Mesendoderm (in vitro differentiated cells): ENCODE data around the gene CPPED1.
A peak's percentile ranks its signal among the peaks of the same experiment; 100 is the strongest.

Experiments used
- DNase-seq: peaks from one replicate; pipeline ENCODE4 v3.0.0; 2013
- H2AK5ac ChIP-seq: 2 replicates; pipeline ENCODE4 v1.6.1; 2013; ENCODE audit warnings: low read length, inconsistent platforms
- H2BK120ac ChIP-seq: 2 replicates; pipeline ENCODE4 v1.6.1; 2013; ENCODE audit warnings: low read depth, mild to moderate bottlenecking, low read length, moderate library complexity, mixed read lengths
- H2BK15ac ChIP-seq: replicated peaks from 2 replicates; pipeline ENCODE4 v1.6.1; 2013; ENCODE audit warnings: low read depth, mild to moderate bottlenecking, moderate library complexity
- H2BK5ac ChIP-seq: 2 replicates; pipeline ENCODE4 v1.6.1; 2013; ENCODE audit warnings: low read length, inconsistent platforms
- H3K18ac ChIP-seq: 2 replicates; pipeline ENCODE4 v1.6.1; 2013; ENCODE audit warnings: mild to moderate bottlenecking, low read length, mixed read lengths
- H3K23ac ChIP-seq: one replicate; pipeline ENCODE4 v1.6.1; 2013; ENCODE audit warnings: low read length
- H3K27ac ChIP-seq: 2 replicates; pipeline ENCODE4 v1.5.1; 2013; ENCODE audit warnings: low read depth, mild to moderate bottlenecking, inconsistent platforms, low read length, moderate library complexity
- H3K27me3 ChIP-seq: 2 replicates; pipeline ENCODE4 v1.6.1; 2013; ENCODE audit warnings: low read length, control low read depth, mild to moderate bottlenecking, inconsistent platforms; ENCODE audit not compliant: insufficient read depth, poor library complexity
- H3K36me3 ChIP-seq: 2 replicates; pipeline ENCODE4 v1.6.1; 2013; ENCODE audit warnings: low read length, inconsistent platforms; ENCODE audit not compliant: control insufficient read depth, insufficient read depth
- H3K4ac ChIP-seq: one replicate; pipeline ENCODE4 v1.6.1; 2013; ENCODE audit warnings: low read depth, mild to moderate bottlenecking, low read length, moderate library complexity
- H3K4me1 ChIP-seq: 2 replicates; pipeline ENCODE4 v1.6.1; 2013; ENCODE audit warnings: low read depth, low read length, inconsistent platforms; ENCODE audit not compliant: control insufficient read depth
- H3K4me2 ChIP-seq: 2 replicates; pipeline ENCODE4 v1.6.1; 2013; ENCODE audit warnings: low read length
- H3K4me3 ChIP-seq: 2 replicates; pipeline ENCODE4 v1.5.1; 2013; ENCODE audit warnings: mild to moderate bottlenecking, low read length
- H3K56ac ChIP-seq: one replicate; pipeline ENCODE4 v1.6.1; 2013; ENCODE audit warnings: low read length
- H3K79me1 ChIP-seq: 2 replicates; pipeline ENCODE4 v1.6.1; 2013; ENCODE audit warnings: low read length, inconsistent platforms
- H3K79me2 ChIP-seq: 2 replicates; pipeline ENCODE4 v1.6.1; 2013; ENCODE audit warnings: mild to moderate bottlenecking, low read length; ENCODE audit not compliant: control insufficient read depth, insufficient read depth
- H3K9ac ChIP-seq: 2 replicates; pipeline ENCODE4 v1.6.1; 2013; ENCODE audit warnings: low read length, inconsistent platforms
- H4K5ac ChIP-seq: one replicate; pipeline ENCODE4 v1.6.1; 2013; ENCODE audit warnings: low read length
- H4K8ac ChIP-seq: one replicate; pipeline ENCODE4 v1.6.1; 2013; ENCODE audit warnings: low read depth, mild to moderate bottlenecking, control low read depth, low read length, moderate library complexity
- WGBS: extraction: QIAGEN DNeasy Blood & Tissue Kit; methylation state at CpG from one replicate; pipeline ENCODE4 v1.1.7; 2013; ENCODE audit warnings: low lambda C conversion rate, missing lambda C conversion rate; ENCODE audit not compliant: insufficient coverage; ENCODE audit errors: extremely low coverage; 5-methylcytosine and 5-hydroxymethylcytosine counted together

CPPED1 gene

DNA sequence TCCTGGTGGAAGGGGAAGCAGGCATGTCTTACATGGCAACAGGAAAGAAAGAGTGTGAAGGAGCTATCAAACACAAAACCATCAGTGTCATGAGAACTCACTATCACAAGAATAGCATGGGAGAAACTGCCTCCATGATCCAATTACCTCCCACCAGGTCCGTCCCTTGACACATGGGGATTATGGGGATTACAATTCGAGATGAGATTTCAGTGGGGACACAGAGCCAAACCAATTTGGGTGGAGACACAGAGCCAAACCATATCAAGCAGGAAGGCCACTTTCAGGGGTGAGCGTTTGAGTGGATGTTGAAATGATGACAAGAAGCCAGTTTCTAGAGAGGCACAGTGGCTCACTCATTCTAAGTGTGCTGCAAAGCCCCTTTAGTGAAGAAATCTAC, 143.8 kb downstream of the CPPED1 start:
- no CpG with 5 or more reads among the region's 3 CpGs for WGBS
- no peaks in the 10 kb centered on the region for H3K4me1 ChIP-seq
- no peaks in the 10 kb centered on the region for H3K36me3 ChIP-seq
- H3K4me3 ChIP-seq = no peak overlapping the region
- H3K27ac ChIP-seq = no peak overlapping the region
- no peak overlapping the region for H4K5ac ChIP-seq
- H4K8ac ChIP-seq = no peak overlapping the region
- peak; percentile 63 for DNase-seq
- no peak overlapping the region for H3K18ac ChIP-seq
- H3K56ac ChIP-seq = no peak overlapping the region
- H2BK15ac ChIP-seq = no peak overlapping the region
- no peak overlapping the region for H2AK5ac ChIP-seq
- no peaks in the 10 kb centered on the region for H3K27me3 ChIP-seq
- H2BK5ac ChIP-seq = no peak overlapping the region
- H2BK120ac ChIP-seq = no peak overlapping the region
- no peaks in the 10 kb centered on the region for H3K79me2 ChIP-seq
- H3K4me2 ChIP-seq = no peak overlapping the region
- H3K23ac ChIP-seq = no peak overlapping the region
- H3K4ac ChIP-seq = no peak overlapping the region
- no peaks in the 10 kb centered on the region for H3K79me1 ChIP-seq
- H3K9ac ChIP-seq = no peak overlapping the region

DNA sequence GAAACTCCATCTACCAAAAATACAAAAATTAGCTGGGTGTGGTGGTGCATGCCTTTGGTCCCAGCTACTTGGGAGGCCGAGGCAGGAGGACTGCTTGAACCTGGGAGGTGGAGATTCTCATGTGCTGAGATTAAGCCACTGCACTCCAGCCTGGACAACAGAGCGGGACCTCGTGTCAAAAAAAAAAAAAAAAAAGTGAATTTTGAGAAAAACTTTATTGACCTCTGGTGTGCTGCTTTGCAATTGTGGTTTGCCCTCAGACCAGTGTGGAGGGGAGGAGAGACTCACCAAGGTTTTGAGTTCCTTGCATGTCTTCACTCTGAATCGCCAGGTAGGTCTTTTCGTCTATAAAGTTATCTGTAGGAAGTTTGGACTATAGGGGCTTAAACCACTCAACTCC, 145.2 kb downstream of the CPPED1 start:
- Histone ChIP-seq H3K4me3 (no peak overlapping the region), H2BK5ac (no peak overlapping the region), H3K36me3 (no peaks in the 10 kb centered on the region), H3K56ac (no peak overlapping the region), H3K4ac (no peak overlapping the region), H3K79me2 (no peaks in the 10 kb centered on the region), H3K18ac (no peak overlapping the region), H2AK5ac (no peak overlapping the region), H3K9ac (no peak overlapping the region), H3K79me1 (no peaks in the 10 kb centered on the region), H2BK120ac (no peak overlapping the region), H3K23ac (no peak overlapping the region), H4K5ac (no peak overlapping the region), H2BK15ac (no peak overlapping the region), H4K8ac (no peak overlapping the region), H3K27ac (no peak overlapping the region), H3K4me1 (no peaks in the 10 kb centered on the region), H3K27me3 (no peaks in the 10 kb centered on the region), H3K4me2 (no peak overlapping the region)
- DNase-seq = no peak
- WGBS = no CpG with 5 or more reads among the region's 5 CpGs

DNA sequence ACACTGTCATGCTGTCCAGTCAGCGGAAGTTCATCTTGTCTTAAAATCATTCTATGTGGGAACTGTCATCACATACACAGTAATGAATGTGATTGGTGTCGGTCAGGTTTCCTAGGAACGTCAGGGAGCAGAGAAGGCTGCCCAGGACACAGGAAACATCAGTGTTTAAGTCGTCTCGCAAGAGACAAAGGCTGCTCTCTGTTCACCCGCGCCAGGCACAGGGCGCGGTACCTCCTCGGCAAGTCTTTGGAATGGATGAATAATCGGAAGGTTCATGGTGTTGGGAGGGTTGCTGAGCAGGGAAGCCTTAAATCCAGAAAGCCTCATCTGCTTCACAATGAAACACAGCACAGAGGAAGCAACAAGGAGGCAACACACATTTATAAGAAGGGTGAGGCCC, 148.2 kb downstream of the CPPED1 start:
- Histone ChIP-seq H3K23ac (no peak overlapping the region), H3K4me3 (no peak overlapping the region), H3K9ac (no peak overlapping the region), H3K18ac (no peak overlapping the region), H4K8ac (no peak overlapping the region), H4K5ac (no peak overlapping the region), H3K4me1 (no peaks in the 10 kb centered on the region), H3K4ac (no peak overlapping the region), H3K4me2 (no peak overlapping the region), H3K56ac (no peak overlapping the region), H3K27me3 (no peaks in the 10 kb centered on the region), H3K79me2 (no peaks in the 10 kb centered on the region), H3K79me1 (no peaks in the 10 kb centered on the region), H3K36me3 (no peaks in the 10 kb centered on the region), H3K27ac (no peak overlapping the region), H2BK120ac (no peak overlapping the region), H2BK15ac (no peak overlapping the region), H2BK5ac (no peak overlapping the region), H2AK5ac (no peak overlapping the region)
- DNase-seq = no peak
- WGBS = no CpG with 5 or more reads among the region's 11 CpGs

DNA sequence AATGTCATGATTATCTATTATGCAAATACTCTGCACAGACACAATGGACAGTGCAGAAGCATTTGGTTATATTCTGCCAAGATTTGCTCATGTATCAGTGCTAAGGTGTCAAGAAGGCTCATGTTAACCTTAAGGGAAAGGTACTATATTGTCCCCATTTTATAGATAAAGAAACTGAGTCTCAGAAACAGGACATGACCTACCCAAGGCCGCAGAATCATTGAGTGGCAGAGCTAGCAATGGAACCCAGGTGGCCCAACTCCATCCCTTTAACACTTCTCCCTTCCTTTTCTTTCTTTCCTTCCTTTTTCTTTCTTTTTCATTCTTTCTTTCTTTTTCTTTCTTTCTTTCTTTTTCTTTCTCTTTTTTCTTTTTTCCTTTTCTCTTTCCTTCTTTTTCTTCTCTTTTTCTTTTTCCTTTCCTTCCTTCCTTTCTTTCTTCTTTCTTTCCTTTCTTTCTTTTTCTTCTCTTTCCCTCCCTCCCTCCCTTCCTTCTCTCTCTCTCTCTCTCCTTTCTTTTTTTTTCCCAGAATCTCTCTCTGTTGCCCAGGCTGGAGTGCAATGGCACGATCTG, 149.8 kb downstream of the CPPED1 start:
- H3K9ac ChIP-seq = no peak overlapping the region
- no peak overlapping the region for H2BK15ac ChIP-seq
- WGBS = no CpG with 5 or more reads among the region's 2 CpGs
- no peaks in the 10 kb centered on the region for H3K79me2 ChIP-seq
- H2AK5ac ChIP-seq = no peak overlapping the region
- no peak overlapping the region for H3K18ac ChIP-seq
- H2BK120ac ChIP-seq = no peak overlapping the region
- H3K4ac ChIP-seq = no peak overlapping the region
- no peaks in the 10 kb centered on the region for H3K4me1 ChIP-seq
- no peak overlapping the region for H3K4me2 ChIP-seq
- H3K36me3 ChIP-seq = no peaks in the 10 kb centered on the region
- no peak overlapping the region for H3K27ac ChIP-seq
- no peak overlapping the region for H4K8ac ChIP-seq
- no peak overlapping the region for H3K4me3 ChIP-seq
- no peak for DNase-seq
- no peak overlapping the region for H3K56ac ChIP-seq
- H3K79me1 ChIP-seq = no peaks in the 10 kb centered on the region
- no peaks in the 10 kb centered on the region for H3K27me3 ChIP-seq
- no peak overlapping the region for H3K23ac ChIP-seq
- H4K5ac ChIP-seq = no peak overlapping the region
- H2BK5ac ChIP-seq = no peak overlapping the region

DNA sequence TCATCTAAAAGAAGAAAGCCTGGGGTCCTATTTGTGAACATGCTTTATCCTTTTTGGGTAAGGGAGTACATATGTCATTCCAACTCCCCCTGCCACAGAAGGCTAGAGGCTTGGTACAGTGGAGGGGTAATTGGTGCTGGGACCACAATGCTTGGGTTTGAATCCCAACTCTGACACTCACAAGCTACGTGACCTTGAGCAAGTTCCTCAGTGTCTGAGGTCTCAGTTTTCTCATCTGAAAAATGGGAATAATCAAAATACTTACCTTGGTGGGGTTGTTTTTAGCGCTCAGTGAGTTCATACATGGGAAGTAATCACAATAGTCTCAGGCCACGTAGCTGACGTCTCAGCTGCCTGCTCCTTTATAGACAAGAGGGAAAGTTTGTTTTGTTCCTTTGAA, 150.8 kb downstream of the CPPED1 start:
- Histone ChIP-seq H3K4me3 (no peak overlapping the region), H3K36me3 (no peaks in the 10 kb centered on the region), H3K9ac (no peak overlapping the region)

DNA sequence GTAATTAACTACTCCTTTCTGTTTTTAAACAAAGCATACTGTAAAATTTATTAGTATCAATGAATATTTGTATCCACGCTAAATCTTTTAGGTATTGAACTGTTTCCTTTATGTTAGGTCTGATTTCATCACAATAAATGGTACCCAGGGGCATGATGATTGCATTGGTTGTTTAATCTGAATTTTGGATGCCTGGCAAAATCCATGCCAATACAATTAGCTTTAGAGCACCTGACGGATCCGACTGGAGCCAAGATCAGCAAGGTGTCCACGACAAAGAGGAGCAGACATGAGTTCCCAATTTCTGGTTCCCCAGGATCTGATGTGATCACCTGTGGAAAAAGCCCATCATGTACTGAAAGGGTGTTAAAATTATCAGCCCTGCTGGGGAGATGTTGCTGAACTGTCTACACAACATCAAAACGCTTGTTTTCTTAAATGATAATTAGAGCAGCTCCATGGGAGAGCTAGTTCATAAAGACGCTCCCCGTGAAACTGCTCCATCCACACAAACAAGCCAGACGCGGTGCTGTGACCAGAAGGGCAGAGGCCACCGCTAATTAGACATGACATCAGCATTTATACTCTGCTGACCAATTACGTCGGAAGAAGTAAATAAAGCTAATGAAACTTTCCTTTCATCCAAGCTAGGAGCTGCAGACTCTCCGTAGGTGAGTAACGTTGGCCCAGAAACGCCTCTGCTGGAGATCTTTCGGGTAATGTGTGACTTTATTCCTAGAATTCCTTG, 151.7 kb downstream of the CPPED1 start:
- Histone ChIP-seq H2BK15ac (no peak overlapping the region), H3K4ac (no peak overlapping the region), H3K79me1 (no peaks in the 10 kb centered on the region), H3K4me1 (no peaks in the 10 kb centered on the region), H3K18ac (no peak overlapping the region), H3K4me3 (no peak overlapping the region), H3K4me2 (no peak overlapping the region), H3K56ac (no peak overlapping the region), H2AK5ac (no peak overlapping the region), H4K8ac (no peak overlapping the region), H3K27ac (no peak overlapping the region), H3K23ac (no peak overlapping the region), H3K36me3 (no peaks in the 10 kb centered on the region), H2BK120ac (no peak overlapping the region), H2BK5ac (no peak overlapping the region), H4K5ac (no peak overlapping the region), H3K9ac (no peak overlapping the region), H3K27me3 (no peaks in the 10 kb centered on the region), H3K79me2 (no peaks in the 10 kb centered on the region)
- DNase-seq = no peak
- WGBS = no CpG with 5 or more reads among the region's 16 CpGs

More for the DNA sequence above, 150.8 kb downstream of the CPPED1 start:
- Histone ChIP-seq H3K18ac (no peak overlapping the region), H3K27me3 (no peaks in the 10 kb centered on the region), H3K4ac (no peak overlapping the region), H2AK5ac (no peak overlapping the region), H2BK15ac (no peak overlapping the region), H4K5ac (no peak overlapping the region), H3K56ac (no peak overlapping the region), H4K8ac (no peak overlapping the region), H3K23ac (no peak overlapping the region), H2BK120ac (no peak overlapping the region), H3K27ac (no peak overlapping the region), H3K4me2 (no peak overlapping the region), H2BK5ac (no peak overlapping the region), H3K79me1 (no peaks in the 10 kb centered on the region), H3K79me2 (no peaks in the 10 kb centered on the region), H3K4me1 (no peaks in the 10 kb centered on the region)
- DNase-seq = no peak
- WGBS = no CpG with 5 or more reads among the region's 4 CpGs
